Sigmoid colon (tissue), 4 donors: ENCODE data around the gene MYLK.

ENCODE experiments used
- CTCF ChIP-seq, 4 experiments: fragments of 450-650 bp in 3 of 4; fragments of 200-600 bp in 1 of 4; IDR thresholded peaks; one replicate each; pipeline ENCODE4 v1.5.1; 2016 to 2019; ENCODE audit warnings: antibody characterized with exemption in 4 of 4, mild to moderate bottlenecking in 3 of 4, moderate library complexity in 2 of 4
- EP300 ChIP-seq, 4 donors: sonication (generic); formaldehyde crosslinking; IDR thresholded peaks; one replicate each; pipeline ENCODE4 v1.6.1; 2017; ENCODE audit warnings: antibody characterized with exemption in 4 of 4
- POLR2A ChIP-seq, 2 donors: fragments of 450-650 bp; IDR thresholded peaks; one replicate each; pipeline ENCODE4 v1.6.1; 2016; ENCODE audit warnings: antibody characterized with exemption in 2 of 2, mild to moderate bottlenecking in 2 of 2, moderate library complexity in 2 of 2
- POLR2AphosphoS5 ChIP-seq, 4 donors: sonication (generic); formaldehyde crosslinking; IDR thresholded peaks; one replicate each; pipeline ENCODE4 v1.6.1; 2017; ENCODE audit warnings: antibody characterized with exemption in 4 of 4

- TF ChIP-seq CTCF (IDR thresholded peaks at IDR 0.05), result no peak
- TF ChIP-seq POLR2AphosphoS5 (IDR thresholded peaks at IDR 0.05), result no peak
- no peak for TF ChIP-seq POLR2A (IDR thresholded peaks at IDR 0.05)
- TF ChIP-seq EP300 (IDR thresholded peaks at IDR 0.05), result no peak
Measured at GRCh38 chr3:123758081-123758564, 126.0 kb downstream of the MYLK start.
